Neutrophil (primary cell): Measurements from ENCODE around the gene QKI.

Experiments used
- H3K27ac ChIP-seq: fragments of 200-600 bp; sonication (generic); 2 replicates; pipeline ENCODE4 v1.5.1; 2016; ENCODE audit warnings: mild to moderate bottlenecking, moderate library complexity
- H3K27me3 ChIP-seq: fragments of 200-600 bp; sonication (generic); 2 replicates; pipeline ENCODE4 v1.6.0; 2016; ENCODE audit warnings: mild to moderate bottlenecking
- H3K36me3 ChIP-seq: fragments of 200-600 bp; sonication (generic); 2 replicates; pipeline ENCODE4 v1.5.1; 2017
- H3K4me1 ChIP-seq, 2 experiments: fragments of 200-600 bp in 1 of 2; sonication (generic) in 1 of 2; 1 replicate in 1 of 2; 2 replicates in 1 of 2; pipeline versions ENCODE4 v1.5.1 to v1.6.1; 2013 to 2016; ENCODE audit warnings: low read depth in 1 of 2, low read length in 1 of 2, mild to moderate bottlenecking in 1 of 2, moderate library complexity in 1 of 2; ENCODE audit not compliant: control insufficient read depth in 1 of 2, insufficient read depth in 1 of 2
- H3K4me3 ChIP-seq, 2 experiments: fragments of 200-600 bp in 1 of 2; sonication (generic) in 1 of 2; 1 replicate in 1 of 2; 2 replicates in 1 of 2; pipeline ENCODE4 v1.5.1; 2013 to 2016; ENCODE audit warnings: low read depth in 1 of 2, low read length in 1 of 2, mild to moderate bottlenecking in 1 of 2, moderate library complexity in 1 of 2
- H3K9me3 ChIP-seq: fragments of 200-600 bp; sonication (generic); 2 replicates; pipeline ENCODE4 v1.5.1; 2016
- TF ChIP-seq, protein P1 (sequence below): fragments of 200-600 bp; sonication (generic); IDR thresholded peaks from 2 replicates; pipeline ENCODE4 v1.5.1; 2016; ENCODE audit warnings: antibody characterized with exemption

Gene QKI

DNA sequence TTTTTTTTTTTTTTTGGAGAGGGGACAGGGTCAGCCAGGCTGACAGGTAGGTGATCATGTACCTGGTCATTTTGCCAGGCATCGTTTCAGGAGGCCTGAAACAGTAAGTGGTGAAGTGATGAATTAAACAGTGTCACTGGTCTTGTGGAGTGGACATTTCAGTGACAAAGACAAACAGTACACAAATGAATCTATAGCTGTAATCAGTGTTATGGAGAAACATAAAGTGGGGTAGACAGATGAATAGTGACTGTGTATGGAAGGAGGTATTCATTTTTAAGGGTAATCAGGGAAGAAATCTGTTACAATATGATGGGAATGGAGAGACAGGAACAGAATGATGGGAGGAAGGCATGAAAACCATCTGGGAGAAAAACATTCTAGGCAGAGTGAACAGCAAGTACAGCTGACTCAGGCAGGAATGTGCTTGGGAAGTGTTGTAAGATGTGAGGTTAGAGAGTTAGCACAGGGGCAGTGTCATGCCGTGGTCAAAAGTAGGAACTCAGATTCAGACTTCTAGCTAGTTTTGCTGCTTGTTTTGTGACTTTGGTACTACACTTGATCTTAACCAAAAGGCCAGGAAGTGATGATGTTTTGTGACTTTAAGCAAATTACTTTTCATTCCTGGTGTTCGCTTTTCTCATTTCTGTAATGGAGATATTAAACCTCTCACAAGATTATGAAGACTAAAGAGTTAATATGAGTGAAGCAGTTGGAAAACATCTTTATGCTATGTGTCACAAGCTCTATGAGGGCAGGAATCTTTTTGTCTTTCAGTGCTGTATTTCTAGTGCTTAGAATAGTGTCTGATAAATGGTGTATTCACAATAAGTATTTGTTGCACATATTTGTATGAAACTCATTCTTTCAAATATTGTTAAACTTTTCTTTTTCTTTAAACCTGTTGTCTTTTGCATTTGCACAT, 43.4 kb downstream of the QKI start:
- H3K9me3 ChIP-seq = no peaks in the 10 kb centered on the region
- peak overlapping the region in 1 of 2 experiments; percentile 30 for H3K4me3 ChIP-seq
- TF ChIP-seq, protein P1, sequence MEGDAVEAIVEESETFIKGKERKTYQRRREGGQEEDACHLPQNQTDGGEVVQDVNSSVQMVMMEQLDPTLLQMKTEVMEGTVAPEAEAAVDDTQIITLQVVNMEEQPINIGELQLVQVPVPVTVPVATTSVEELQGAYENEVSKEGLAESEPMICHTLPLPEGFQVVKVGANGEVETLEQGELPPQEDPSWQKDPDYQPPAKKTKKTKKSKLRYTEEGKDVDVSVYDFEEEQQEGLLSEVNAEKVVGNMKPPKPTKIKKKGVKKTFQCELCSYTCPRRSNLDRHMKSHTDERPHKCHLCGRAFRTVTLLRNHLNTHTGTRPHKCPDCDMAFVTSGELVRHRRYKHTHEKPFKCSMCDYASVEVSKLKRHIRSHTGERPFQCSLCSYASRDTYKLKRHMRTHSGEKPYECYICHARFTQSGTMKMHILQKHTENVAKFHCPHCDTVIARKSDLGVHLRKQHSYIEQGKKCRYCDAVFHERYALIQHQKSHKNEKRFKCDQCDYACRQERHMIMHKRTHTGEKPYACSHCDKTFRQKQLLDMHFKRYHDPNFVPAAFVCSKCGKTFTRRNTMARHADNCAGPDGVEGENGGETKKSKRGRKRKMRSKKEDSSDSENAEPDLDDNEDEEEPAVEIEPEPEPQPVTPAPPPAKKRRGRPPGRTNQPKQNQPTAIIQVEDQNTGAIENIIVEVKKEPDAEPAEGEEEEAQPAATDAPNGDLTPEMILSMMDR = no peak
- H3K27ac ChIP-seq = peak overlapping the region; percentile 75
- no peaks in the 10 kb centered on the region for H3K36me3 ChIP-seq
- H3K4me1 ChIP-seq = peaks cover 29 to 39% of the 10 kb centered on the region in 2 experiments
- no peaks in the 10 kb centered on the region for H3K27me3 ChIP-seq

DNA sequence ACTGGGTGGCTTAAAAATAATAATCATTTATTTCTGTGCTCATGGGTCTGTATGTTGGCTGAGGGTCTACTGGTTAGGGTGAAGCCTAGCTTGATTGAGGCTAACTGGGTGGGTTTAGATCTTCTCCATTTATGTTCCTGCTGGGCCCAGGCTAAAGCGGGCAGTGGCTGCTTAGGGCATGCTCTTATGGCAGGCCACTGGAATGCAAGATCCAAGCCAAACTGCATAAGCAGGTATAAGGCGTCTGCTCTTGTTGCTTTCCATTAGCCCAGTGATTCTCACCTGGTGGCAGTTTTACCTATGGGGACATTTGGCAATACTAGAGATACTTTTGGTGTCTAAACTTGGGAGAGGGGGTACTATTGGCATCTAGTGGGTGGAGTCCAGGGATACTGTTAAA, 44.5 kb downstream of the QKI start:
- no peaks in the 10 kb centered on the region for H3K27me3 ChIP-seq
- peaks cover 29 to 39% of the 10 kb centered on the region in 2 experiments for H3K4me1 ChIP-seq
- H3K9me3 ChIP-seq = no peaks in the 10 kb centered on the region
- H3K36me3 ChIP-seq = no peaks in the 10 kb centered on the region
- H3K4me3 ChIP-seq = no peak overlapping the region
- H3K27ac ChIP-seq = peak overlapping the region; percentile 75
- TF ChIP-seq, protein P1 = no peak

DNA sequence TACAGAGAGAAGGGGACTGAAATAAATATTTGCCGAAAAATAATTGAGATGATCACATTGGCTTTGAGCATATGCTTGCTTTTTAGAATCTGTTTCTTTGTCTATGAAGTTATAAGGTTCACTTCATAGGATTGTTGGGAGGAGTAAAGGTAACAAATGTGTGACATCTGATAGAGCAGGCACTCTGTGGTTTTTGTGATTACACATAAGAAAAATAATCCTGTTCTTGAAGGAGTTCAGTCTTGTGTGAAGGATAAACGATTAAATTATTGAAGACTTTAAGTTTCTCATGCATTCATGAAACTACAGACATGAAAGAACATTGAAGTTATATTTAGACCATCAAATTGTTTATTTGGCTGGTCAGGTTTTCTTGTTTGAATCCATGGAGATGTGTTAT, 45.0 kb downstream of the QKI start:
- no peaks in the 10 kb centered on the region for H3K36me3 ChIP-seq
- H3K27me3 ChIP-seq = no peaks in the 10 kb centered on the region
- no peaks in the 10 kb centered on the region for H3K9me3 ChIP-seq
- no peak overlapping the region for H3K4me3 ChIP-seq
- H3K4me1 ChIP-seq = peaks cover 29 to 39% of the 10 kb centered on the region in 2 experiments
- H3K27ac ChIP-seq = peak overlapping the region; percentile 75
- TF ChIP-seq, protein P1 = no peak

DNA sequence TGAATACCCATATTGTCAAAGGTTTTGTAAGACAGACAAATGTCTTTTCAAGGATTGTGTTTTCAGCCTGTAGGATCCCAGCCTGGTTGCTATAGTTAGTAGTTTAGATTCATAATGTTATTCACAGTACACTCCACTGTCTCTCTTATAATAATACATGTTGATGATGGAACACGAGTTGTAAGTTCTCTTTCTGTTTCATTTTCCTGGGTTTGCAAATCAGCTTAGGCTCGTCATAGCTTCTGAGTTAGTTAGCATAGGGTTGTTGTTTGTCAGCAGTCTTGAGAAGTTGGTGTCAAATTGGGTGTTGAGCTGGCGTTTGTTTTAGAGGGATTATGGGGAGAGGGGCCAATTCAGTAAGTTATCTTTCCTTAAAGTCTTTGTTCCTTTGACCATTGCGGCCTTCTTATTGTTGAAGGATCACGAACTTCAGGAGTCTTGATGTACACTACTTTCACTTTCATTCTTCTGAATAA, 45.8 kb downstream of the QKI start:
- TF ChIP-seq, protein P1 = no peak
- H3K9me3 ChIP-seq = no peaks in the 10 kb centered on the region
- H3K36me3 ChIP-seq = no peaks in the 10 kb centered on the region
- peak overlapping the region in 1 of 2 experiments; percentile 51 for H3K4me3 ChIP-seq
- H3K27me3 ChIP-seq = no peaks in the 10 kb centered on the region
- peak overlapping the region; percentile 75 for H3K27ac ChIP-seq
- peaks cover 29 to 39% of the 10 kb centered on the region in 2 experiments for H3K4me1 ChIP-seq

DNA sequence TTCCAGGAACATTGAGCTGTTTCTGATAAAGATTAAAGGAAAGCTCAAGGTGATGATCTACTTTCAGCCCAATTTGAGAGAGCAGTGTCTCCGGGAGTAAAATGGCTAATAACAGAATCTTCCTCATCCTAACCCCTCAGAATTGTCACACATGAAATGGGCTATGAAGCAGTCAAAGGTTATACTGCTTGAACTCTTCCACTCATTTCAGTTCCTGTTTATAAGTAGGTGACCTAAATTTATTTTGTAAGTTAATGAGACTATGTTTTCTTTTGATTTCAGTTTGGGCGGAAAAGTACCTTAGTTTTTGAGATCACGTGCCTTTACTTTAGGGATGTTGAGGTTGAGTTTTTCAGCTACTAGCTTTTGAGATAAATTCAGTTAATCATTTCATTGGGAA, 47.2 kb downstream of the QKI start:
- H3K4me3 ChIP-seq = no peak overlapping the region
- H3K27me3 ChIP-seq = no peaks in the 10 kb centered on the region
- H3K9me3 ChIP-seq = no peaks in the 10 kb centered on the region
- peaks cover 27 to 36% of the 10 kb centered on the region in 2 experiments for H3K4me1 ChIP-seq
- H3K27ac ChIP-seq = peak overlapping the region; percentile 75
- no peaks in the 10 kb centered on the region for H3K36me3 ChIP-seq
- TF ChIP-seq, protein P1 = no peak
